HG02970 (cell line): Measurements from ENCODE around the gene STAC3.

ENCODE experiments used
- ATAC-seq: cut with Tn5 transposase; IDR thresholded peaks from one replicate; pipeline ENCODE4 v1.9.1; 2021; ENCODE audit warnings: mild to moderate bottlenecking, moderate library complexity, moderate number of reproducible peaks; ENCODE audit not compliant: unreplicated experiment, low FRiP score

The STAC3 gene

DNA sequence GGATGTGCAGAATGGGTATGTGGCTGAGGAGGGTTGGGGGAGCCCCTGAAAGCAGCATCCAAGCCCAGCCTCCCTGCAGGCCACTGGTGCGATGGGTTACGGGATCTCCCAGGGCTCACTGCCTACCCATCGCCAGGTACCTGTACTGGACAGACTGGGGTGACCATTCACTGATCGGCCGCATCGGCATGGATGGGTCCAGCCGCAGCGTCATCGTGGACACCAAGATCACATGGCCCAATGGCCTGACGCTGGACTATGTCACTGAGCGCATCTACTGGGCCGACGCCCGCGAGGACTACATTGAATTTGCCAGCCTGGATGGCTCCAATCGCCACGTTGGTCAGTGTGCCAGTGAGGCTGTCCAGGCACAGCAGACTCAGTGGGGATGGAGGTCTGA, 52.7 kb downstream of the STAC3 start:
- no peak for ATAC-seq

DNA sequence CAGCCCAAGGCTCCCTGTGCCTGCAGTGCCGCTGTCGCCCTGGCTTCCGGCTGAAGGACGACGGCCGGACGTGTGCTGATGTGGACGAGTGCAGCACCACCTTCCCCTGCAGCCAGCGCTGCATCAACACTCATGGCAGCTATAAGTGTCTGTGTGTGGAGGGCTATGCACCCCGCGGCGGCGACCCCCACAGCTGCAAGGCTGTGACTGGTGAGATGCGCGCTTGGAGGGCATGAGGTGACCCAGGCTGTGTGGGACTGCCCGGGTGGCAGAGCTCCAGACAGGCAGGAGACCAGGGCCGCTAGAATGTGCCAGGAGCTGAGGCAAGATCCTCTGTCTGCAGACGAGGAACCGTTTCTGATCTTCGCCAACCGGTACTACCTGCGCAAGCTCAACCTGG, 54.0 kb downstream of the STAC3 start:
- no peak for ATAC-seq

GRCh38 chr12:57196439-57196838, 54.5 kb downstream of the STAC3 start:
- no peak for ATAC-seq

DNA sequence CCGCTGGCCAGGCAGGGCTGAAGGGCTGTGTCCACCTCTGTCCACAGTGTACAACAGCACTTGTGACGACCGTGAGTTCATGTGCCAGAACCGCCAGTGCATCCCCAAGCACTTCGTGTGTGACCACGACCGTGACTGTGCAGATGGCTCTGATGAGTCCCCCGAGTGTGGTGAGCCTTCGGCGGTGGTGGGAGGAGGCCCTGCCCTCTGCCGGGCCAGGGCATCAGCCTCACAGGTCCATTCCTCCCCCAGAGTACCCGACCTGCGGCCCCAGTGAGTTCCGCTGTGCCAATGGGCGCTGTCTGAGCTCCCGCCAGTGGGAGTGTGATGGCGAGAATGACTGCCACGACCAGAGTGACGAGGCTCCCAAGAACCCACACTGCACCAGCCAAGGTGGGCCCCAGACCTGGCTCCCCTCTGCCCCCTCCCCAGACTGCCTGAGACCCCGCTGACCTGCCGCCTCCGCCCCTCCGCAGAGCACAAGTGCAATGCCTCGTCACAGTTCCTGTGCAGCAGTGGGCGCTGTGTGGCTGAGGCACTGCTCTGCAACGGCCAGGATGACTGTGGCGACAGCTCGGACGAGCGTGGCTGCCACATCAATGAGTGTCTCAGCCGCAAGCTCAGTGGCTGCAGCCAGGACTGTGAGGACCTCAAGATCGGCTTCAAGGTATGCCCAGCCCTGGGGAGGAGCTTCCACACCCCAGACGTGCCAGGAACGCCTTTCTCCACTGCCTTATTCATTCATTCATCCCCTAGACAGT, 55.2 kb downstream of the STAC3 start:
- ATAC-seq: no peak

- no peak for ATAC-seq
Measured at GRCh38 chr12:57195186-57195585, 55.8 kb downstream of the STAC3 start.

- no peak for ATAC-seq
Measured at GRCh38 chr12:57194253-57194652, 56.7 kb downstream of the STAC3 start.

DNA sequence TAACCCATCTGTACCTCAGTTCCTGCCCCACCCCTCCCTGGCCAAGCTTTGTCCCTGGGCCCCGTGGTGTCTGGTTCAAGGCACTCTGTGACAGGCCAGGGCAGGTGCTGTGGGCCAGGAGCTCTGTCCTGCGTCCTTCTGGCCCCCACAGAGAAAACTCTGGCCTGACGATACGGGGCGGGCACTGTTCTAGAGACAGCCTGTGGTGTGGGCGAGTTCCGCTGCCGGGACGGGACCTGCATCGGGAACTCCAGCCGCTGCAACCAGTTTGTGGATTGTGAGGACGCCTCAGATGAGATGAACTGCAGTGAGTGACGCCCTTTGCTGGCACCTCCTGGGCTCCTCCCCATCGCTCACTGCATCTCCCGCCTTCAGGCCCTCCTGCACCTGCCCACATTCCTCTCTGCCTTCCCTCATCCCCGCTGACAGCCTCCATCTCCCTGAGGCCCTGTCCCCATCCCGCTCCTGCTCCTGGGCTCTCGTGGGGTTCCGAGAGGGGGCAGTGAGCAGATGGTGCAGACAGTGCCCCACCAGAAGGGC, 57.2 kb downstream of the STAC3 start:
- no peak for ATAC-seq
